ENCODE data around the gene CHST1.

The CHST1 gene, protein sequence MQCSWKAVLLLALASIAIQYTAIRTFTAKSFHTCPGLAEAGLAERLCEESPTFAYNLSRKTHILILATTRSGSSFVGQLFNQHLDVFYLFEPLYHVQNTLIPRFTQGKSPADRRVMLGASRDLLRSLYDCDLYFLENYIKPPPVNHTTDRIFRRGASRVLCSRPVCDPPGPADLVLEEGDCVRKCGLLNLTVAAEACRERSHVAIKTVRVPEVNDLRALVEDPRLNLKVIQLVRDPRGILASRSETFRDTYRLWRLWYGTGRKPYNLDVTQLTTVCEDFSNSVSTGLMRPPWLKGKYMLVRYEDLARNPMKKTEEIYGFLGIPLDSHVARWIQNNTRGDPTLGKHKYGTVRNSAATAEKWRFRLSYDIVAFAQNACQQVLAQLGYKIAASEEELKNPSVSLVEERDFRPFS

DNA sequence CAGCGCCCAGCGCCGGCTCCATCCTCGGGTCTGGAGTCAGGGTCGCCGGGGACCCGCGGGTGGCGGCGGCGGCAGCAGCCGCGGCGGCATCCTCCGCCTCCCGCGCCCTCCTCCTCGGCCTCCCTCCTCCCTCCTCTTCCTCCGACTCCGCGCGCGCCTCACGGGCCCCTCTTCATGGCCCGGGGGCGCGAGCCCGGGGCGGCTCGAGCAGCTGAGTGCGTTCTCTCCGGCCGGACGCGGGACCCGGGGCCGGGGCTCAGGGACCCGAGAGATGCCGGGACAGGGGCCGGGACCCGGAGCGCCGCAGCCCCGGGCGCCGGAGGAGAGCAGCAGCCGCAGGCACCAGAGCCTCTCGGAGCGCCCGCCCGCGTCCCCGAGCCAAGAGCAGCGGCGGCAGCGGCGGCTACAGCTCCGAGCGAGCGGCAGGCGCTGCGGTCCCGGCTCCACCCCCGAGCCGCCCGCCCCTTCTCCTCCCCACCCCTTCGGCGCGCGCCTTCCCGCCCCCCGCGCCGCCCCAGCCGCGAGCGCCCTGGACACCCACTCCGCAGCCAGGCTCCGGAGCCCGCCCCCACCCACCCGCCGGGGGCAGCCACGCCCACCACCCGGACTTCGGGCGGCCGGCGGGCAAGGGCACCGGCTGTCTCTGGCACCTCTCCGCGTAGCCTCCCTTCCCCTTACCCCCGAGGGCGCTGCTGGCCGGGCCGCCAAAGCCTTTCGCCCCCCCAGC is at the start of gene CHST1:
CHST1 (minus strand) TSS at position 417 of the 727 bp plus-strand sequence. CDS start 14,699 bp downstream, outside the sequence.
- H3K36me3 ChIP-seq (ENCODE audit: insufficient read depth, low read length): no peaks in the 10 kb centered on the region
- H3K9ac ChIP-seq (ENCODE audit: low read length): no peak within 1 kb of the TSS
- peak within 1 kb of the TSS; percentile 37 to 54 for H3K4me3 ChIP-seq (ENCODE audit: low read depth in 1 of 2, low read length in 2 of 2)
- H3K27me3 ChIP-seq (ENCODE audit: control insufficient read depth in 1 of 2, insufficient read depth in 2 of 2, low read length in 2 of 2): peaks cover 23 to 44% of the 10 kb centered on the region in 2 donors
- H3K4me1 ChIP-seq (ENCODE audit: insufficient read depth, low read length): peaks cover 7% of the 10 kb centered on the region
- no peak within 1 kb of the TSS for H3K27ac ChIP-seq (ENCODE audit: low read depth, low read length)
- no peaks in the 10 kb centered on the region for H3K9me3 ChIP-seq (ENCODE audit: low read length)

DNA sequence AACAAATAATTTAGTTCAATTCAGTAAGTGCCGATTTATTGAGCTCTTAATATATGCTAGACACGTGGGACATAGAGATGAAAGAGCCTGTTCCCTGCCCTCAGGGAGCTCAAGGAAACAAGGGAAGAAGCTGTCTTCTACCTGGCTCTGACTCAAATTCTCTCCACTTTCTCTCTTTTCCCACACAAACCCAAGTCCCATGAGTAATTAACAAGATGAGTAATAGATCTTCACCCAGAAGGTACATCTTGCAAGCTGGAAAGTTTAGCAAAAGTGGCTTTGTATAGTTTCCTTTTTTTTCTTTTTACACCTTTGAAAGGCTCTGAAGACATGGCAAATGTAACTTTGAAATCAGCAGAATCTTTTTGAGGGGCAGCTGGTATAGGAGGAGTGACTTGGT is 48.2 kb upstream of the CHST1 start:
- Histone ChIP-seq H3K27ac (ENCODE audit: low read depth, low read length) (no peak overlapping the region), H3K9me3 (ENCODE audit: low read length) (no peaks in the 10 kb centered on the region), H3K9ac (ENCODE audit: low read length) (no peak overlapping the region), H3K27me3 (ENCODE audit: control insufficient read depth in 1 of 2, insufficient read depth in 2 of 2, low read length in 2 of 2) (no peaks in the 10 kb centered on the region), H3K4me1 (ENCODE audit: insufficient read depth, low read length) (no peaks in the 10 kb centered on the region), H3K4me3 (ENCODE audit: low read depth in 1 of 2, low read length in 2 of 2) (no peak overlapping the region), H3K36me3 (ENCODE audit: insufficient read depth, low read length) (no peaks in the 10 kb centered on the region)

DNA sequence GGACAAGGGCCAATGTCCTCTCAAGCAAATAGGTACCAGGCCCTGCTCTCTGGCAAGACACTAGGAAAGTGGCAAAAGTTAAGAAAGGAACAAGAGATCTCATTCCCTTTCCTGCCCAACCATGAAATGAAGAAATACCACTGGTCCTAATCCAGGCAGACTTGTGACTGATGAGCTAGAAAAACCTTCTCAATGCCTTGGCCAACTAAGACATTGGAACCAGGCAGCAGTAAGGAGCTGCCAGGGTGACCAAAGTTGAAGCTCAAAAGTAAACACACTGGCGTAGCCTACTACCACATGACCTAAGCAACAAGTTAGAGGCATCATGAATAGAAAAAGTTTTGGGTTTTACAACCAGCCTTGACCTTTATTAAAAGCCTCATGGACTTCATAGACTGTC is 45.1 kb upstream of the CHST1 start:
- H3K9ac ChIP-seq (ENCODE audit: low read length): no peak overlapping the region
- no peak overlapping the region for H3K4me3 ChIP-seq (ENCODE audit: low read depth in 1 of 2, low read length in 2 of 2)
- H3K4me1 ChIP-seq (ENCODE audit: insufficient read depth, low read length): no peaks in the 10 kb centered on the region
- H3K27me3 ChIP-seq (ENCODE audit: control insufficient read depth in 1 of 2, insufficient read depth in 2 of 2, low read length in 2 of 2): peaks cover 0 to 9% of the 10 kb centered on the region in 2 donors
- H3K36me3 ChIP-seq (ENCODE audit: insufficient read depth, low read length): no peaks in the 10 kb centered on the region
- H3K27ac ChIP-seq (ENCODE audit: low read depth, low read length): no peak overlapping the region
- H3K9me3 ChIP-seq (ENCODE audit: low read length): no peaks in the 10 kb centered on the region

DNA sequence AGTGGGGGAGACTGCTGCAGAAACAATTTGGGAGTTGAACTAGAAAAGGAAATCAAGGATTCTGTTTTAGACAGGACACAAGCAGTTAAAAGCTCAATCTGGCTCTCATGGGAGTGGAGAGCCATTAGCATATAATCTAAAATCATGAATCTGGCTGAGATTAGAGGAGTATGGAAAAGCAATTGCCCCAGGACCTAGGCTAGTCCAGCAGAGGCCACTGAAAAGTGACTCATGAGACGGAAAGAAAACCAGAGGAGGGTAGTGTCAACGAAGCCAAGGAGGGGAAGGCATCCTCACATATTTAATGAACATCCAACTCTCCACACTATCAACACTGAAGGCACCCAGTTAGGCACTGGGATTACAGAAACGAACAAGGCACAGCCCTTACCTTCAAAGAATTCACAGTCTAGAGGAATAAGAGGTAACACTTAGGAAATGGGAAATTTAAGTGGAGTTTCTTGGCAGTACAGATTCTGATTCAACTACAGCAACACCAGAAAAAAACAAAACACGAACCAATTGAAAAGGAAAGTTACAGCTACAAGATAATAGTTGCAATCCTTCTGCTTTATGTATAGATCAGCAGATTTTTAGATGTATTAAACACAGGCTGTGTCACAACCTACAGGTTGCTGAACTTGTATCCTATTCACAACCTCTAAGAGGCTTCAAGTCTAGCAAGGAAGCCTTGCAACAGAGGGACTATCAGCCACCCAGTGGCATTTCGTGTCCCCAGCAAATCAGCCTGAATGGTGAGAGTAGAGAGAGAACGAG is 43.7 kb upstream of the CHST1 start:
- Histone ChIP-seq H3K27ac (ENCODE audit: low read depth, low read length) (no peak overlapping the region), H3K4me1 (ENCODE audit: insufficient read depth, low read length) (no peaks in the 10 kb centered on the region), H3K4me3 (ENCODE audit: low read depth in 1 of 2, low read length in 2 of 2) (no peak overlapping the region), H3K9me3 (ENCODE audit: low read length) (no peaks in the 10 kb centered on the region), H3K36me3 (ENCODE audit: insufficient read depth, low read length) (no peaks in the 10 kb centered on the region), H3K9ac (ENCODE audit: low read length) (no peak overlapping the region), H3K27me3 (ENCODE audit: control insufficient read depth in 1 of 2, insufficient read depth in 2 of 2, low read length in 2 of 2) (peaks cover 0 to 9% of the 10 kb centered on the region in 2 donors)

DNA sequence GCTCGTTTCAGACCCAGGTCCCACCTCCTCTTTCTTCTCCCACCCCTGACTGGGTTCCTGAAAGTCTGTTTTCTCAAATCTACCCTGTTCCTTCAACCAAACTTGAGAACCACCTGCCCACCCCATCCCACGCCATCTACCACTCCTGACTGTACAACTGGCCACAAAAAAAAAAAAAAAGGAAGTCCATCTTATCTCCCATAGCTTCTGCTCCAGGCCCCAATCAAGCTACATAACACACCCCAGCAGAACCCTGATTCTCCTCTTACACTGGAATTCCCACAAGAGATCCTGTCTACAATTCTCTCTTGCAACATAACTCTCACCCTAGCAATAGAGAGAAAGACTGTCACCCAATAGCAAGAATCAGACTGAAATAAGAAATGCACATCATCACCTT is 39.2 kb upstream of the CHST1 start:
- no peak overlapping the region for H3K9ac ChIP-seq (ENCODE audit: low read length)
- peaks cover 0 to 9% of the 10 kb centered on the region in 2 donors for H3K27me3 ChIP-seq (ENCODE audit: control insufficient read depth in 1 of 2, insufficient read depth in 2 of 2, low read length in 2 of 2)
- no peak overlapping the region for H3K4me3 ChIP-seq (ENCODE audit: low read depth in 1 of 2, low read length in 2 of 2)
- no peaks in the 10 kb centered on the region for H3K4me1 ChIP-seq (ENCODE audit: insufficient read depth, low read length)
- no peak overlapping the region for H3K27ac ChIP-seq (ENCODE audit: low read depth, low read length)
- no peaks in the 10 kb centered on the region for H3K36me3 ChIP-seq (ENCODE audit: insufficient read depth, low read length)
- H3K9me3 ChIP-seq (ENCODE audit: low read length): no peaks in the 10 kb centered on the region

DNA sequence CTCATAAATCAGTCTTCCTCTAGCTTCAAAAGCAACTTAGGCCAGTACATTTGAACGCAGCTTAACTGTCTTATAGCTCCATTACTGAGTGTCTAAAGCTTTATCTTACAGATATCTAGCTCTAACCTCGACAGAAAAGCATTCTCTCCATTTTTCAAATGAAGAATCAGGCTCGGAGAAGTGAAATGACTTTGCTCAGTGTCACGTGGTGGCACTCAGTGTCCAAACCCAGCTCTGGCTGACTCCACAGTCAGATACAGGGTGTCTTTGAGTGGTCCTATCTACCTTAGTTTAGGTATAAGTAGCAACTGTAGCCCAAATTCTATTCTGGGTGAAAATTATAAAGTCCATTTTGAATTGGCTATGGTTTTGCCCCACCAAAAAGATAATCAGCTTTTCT is 38.7 kb upstream of the CHST1 start:
- Histone ChIP-seq H3K27ac (ENCODE audit: low read depth, low read length) (no peak overlapping the region), H3K4me3 (ENCODE audit: low read depth in 1 of 2, low read length in 2 of 2) (no peak overlapping the region), H3K9ac (ENCODE audit: low read length) (no peak overlapping the region), H3K27me3 (ENCODE audit: control insufficient read depth in 1 of 2, insufficient read depth in 2 of 2, low read length in 2 of 2) (peaks cover 0 to 9% of the 10 kb centered on the region in 2 donors), H3K9me3 (ENCODE audit: low read length) (no peaks in the 10 kb centered on the region), H3K4me1 (ENCODE audit: insufficient read depth, low read length) (no peaks in the 10 kb centered on the region), H3K36me3 (ENCODE audit: insufficient read depth, low read length) (no peaks in the 10 kb centered on the region)

DNA sequence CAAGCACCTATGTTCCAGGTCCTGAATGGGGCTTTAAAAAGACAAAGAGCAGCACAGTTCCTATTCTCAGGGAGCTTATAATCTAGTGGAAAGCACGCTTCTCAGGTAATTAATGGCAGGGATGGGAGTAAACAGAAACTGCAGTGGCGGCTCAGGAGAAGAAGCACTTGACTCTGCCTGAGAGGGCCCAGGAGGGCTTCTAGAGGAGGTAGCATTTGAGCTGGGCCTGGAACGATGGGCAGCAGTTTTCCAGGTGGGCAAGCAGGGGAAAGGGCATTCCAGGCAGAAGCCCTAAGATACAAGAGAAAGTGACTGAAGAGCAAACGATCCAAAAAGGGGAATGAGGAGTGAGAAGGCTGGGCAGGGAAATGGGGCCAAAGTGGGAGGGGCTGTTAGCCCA is 37.1 kb upstream of the CHST1 start:
- Histone ChIP-seq H3K36me3 (ENCODE audit: insufficient read depth, low read length) (no peaks in the 10 kb centered on the region), H3K4me3 (ENCODE audit: low read depth in 1 of 2, low read length in 2 of 2) (no peak overlapping the region), H3K9ac (ENCODE audit: low read length) (no peak overlapping the region), H3K9me3 (ENCODE audit: low read length) (no peaks in the 10 kb centered on the region), H3K4me1 (ENCODE audit: insufficient read depth, low read length) (no peaks in the 10 kb centered on the region), H3K27me3 (ENCODE audit: control insufficient read depth in 1 of 2, insufficient read depth in 2 of 2, low read length in 2 of 2) (peaks cover 0 to 6% of the 10 kb centered on the region in 2 donors), H3K27ac (ENCODE audit: low read depth, low read length) (no peak overlapping the region)

DNA sequence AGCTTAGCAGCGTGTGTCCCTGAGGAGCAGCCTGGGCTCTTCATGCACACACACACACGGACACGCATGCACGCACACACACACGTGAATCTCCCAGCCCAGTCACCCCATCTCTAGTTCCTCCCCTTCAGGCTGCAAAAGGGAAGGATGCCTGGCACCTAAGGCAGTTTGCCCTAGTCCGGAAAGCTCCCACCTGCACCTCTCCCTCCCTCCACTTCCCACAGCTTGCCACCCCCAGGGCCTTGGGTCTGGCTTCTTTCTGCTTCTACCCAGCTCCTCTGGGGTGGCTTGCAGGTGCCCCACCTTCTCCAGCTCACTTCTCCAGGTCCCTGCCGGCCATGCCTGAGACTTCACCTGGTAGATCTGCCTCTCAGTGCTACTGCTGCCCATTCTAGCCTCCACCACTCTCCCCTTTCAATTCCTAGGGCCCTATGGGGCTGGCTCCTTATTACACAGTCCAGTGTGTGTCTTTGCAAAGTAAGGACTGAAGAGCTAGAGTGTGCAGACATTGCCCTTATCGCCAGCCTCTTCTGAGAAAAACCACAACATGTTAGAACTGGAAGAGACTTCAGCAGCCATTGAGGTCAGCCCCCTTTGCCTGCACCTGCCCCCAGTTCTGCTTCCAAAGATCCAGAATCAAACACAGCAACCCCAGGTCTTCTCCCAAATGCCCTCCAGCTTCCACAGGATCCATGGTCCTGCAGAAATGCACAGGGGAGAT is 33.5 kb upstream of the CHST1 start:
- no peaks in the 10 kb centered on the region for H3K4me1 ChIP-seq (ENCODE audit: insufficient read depth, low read length)
- H3K9me3 ChIP-seq (ENCODE audit: low read length): no peaks in the 10 kb centered on the region
- H3K36me3 ChIP-seq (ENCODE audit: insufficient read depth, low read length): no peaks in the 10 kb centered on the region
- H3K27ac ChIP-seq (ENCODE audit: low read depth, low read length): no peak overlapping the region
- no peak overlapping the region for H3K9ac ChIP-seq (ENCODE audit: low read length)
- no peaks in the 10 kb centered on the region for H3K27me3 ChIP-seq (ENCODE audit: control insufficient read depth in 1 of 2, insufficient read depth in 2 of 2, low read length in 2 of 2)
- no peak overlapping the region for H3K4me3 ChIP-seq (ENCODE audit: low read depth in 1 of 2, low read length in 2 of 2)

DNA sequence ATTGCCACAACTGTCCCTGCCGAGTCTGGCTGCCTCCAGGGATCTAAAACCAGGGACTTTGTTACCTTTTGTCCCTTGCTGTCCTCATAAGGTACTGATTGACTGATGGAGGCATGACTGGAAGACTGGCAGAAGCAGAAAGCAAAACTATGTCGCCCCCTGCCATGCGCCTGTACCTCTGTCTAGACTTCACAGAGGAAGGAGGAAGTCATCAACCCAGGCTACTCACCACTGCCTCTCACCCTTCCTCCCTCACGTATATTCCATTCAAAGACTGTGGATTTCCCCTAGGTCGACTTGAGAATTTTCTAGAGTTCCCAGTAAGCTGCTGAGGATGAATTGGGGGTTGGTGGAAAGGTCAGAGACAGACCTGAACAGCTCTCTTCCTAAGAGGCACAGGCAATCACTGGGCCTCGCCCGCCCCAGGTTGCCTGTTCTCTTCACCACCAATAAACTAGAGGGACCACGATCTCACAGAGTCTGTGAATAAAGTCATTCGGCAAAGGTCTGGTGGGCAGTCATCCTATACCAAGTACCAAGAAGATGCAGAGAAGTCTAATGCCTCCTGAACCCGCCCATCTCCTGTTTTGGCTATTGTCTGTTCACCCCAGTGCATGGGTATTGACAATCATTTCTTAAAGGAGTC is 27.5 kb upstream of the CHST1 start:
- H3K4me1 ChIP-seq (ENCODE audit: insufficient read depth, low read length): peaks cover 8% of the 10 kb centered on the region
- H3K36me3 ChIP-seq (ENCODE audit: insufficient read depth, low read length): no peaks in the 10 kb centered on the region
- no peak overlapping the region for H3K9ac ChIP-seq (ENCODE audit: low read length)
- H3K27ac ChIP-seq (ENCODE audit: low read depth, low read length): no peak overlapping the region
- H3K9me3 ChIP-seq (ENCODE audit: low read length): no peaks in the 10 kb centered on the region
- no peaks in the 10 kb centered on the region for H3K27me3 ChIP-seq (ENCODE audit: control insufficient read depth in 1 of 2, insufficient read depth in 2 of 2, low read length in 2 of 2)
- H3K4me3 ChIP-seq (ENCODE audit: low read depth in 1 of 2, low read length in 2 of 2): no peak overlapping the region

DNA sequence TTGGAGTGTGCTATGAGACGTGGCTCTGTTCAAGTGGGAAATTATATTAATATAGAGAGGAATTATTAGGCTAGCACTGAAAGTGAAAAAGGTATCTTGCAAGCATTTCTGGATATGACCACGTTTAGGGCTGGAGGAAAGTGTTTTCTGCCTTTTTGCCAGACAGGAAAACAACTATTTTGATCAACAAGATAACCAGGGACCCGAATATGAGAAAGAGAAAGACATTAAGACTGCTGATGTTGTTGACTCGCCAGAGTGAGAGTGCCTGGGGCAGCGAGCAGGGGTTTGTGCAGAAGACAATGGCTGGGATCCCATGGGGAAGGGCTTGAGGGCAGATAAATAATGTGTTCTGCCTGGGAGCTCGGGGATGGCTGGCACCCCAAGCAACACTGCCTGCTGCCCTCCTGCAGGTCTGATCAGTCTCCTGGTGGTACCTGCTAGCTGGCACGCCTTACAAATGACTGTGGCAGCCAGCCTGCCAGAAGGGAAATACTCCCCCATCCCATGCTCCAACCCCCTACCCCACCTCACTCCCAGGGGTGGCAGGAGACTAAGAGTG is 23.1 kb upstream of the CHST1 start:
- Histone ChIP-seq H3K4me3 (ENCODE audit: low read depth in 1 of 2, low read length in 2 of 2) (no peak overlapping the region), H3K9ac (ENCODE audit: low read length) (no peak overlapping the region), H3K9me3 (ENCODE audit: low read length) (no peaks in the 10 kb centered on the region), H3K4me1 (ENCODE audit: insufficient read depth, low read length) (peaks cover 11% of the 10 kb centered on the region), H3K27me3 (ENCODE audit: control insufficient read depth in 1 of 2, insufficient read depth in 2 of 2, low read length in 2 of 2) (no peaks in the 10 kb centered on the region), H3K27ac (ENCODE audit: low read depth, low read length) (no peak overlapping the region), H3K36me3 (ENCODE audit: insufficient read depth, low read length) (no peaks in the 10 kb centered on the region)

Data from muscle layer of colon (tissue), 2 donors.